CD14-positive monocyte (primary cell): ENCODE measurements around the gene PKP4. TPM values are rescaled to one million over a fixed set of nuclear protein-coding genes. Genes with fewer than 3 reads are reported as not detected.

Source experiments
- DNase-seq, 3 donors: peaks; one replicate each; pipeline ENCODE4 v3.0.0-alpha.2; 2011 to 2022
- H2AFZ ChIP-seq: 2 replicates; pipeline ENCODE4 v1.6.0; 2012; ENCODE audit warnings: mild to moderate bottlenecking, low read depth, low read length, inconsistent platforms; ENCODE audit not compliant: insufficient read depth, poor library complexity, severe bottlenecking
- H3K27ac ChIP-seq, 2 donors: 1 replicate in 1 of 2; 2 replicates in 1 of 2; pipeline ENCODE4 v1.5.1; 2012 to 2013; ENCODE audit warnings: low read length in 2 of 2, control low read depth in 1 of 2, inconsistent platforms in 1 of 2, low read depth in 1 of 2, mild to moderate bottlenecking in 1 of 2
- H3K27me3 ChIP-seq, 2 donors: one replicate each; pipeline versions ENCODE4 v1.6.0 to v1.6.1; 2011 to 2013; ENCODE audit warnings: low read length in 2 of 2; ENCODE audit not compliant: control insufficient read depth in 2 of 2, insufficient read depth in 2 of 2
- H3K36me3 ChIP-seq, 2 donors: replicated peaks in 1 of 2; 1 replicate in 1 of 2; 2 replicates in 1 of 2; pipeline versions ENCODE4 v1.5.1 to v1.6.1; 2012 to 2013; ENCODE audit warnings: low read length in 2 of 2, control low read depth in 1 of 2, inconsistent platforms in 1 of 2, mild to moderate bottlenecking in 1 of 2; ENCODE audit not compliant: insufficient read depth in 2 of 2, control insufficient read depth in 1 of 2
- H3K4me1 ChIP-seq, 2 donors: 1 replicate in 1 of 2; 2 replicates in 1 of 2; pipeline versions ENCODE4 v1.5.1 to v1.6.1; 2012 to 2013; ENCODE audit warnings: low read length in 2 of 2, control low read depth in 1 of 2, inconsistent platforms in 1 of 2, mild to moderate bottlenecking in 1 of 2, moderate library complexity in 1 of 2; ENCODE audit not compliant: insufficient read depth in 2 of 2, control insufficient read depth in 1 of 2
- H3K4me2 ChIP-seq: replicated peaks from 2 replicates; pipeline ENCODE3; 2012; ENCODE audit warnings: low read length, moderate library complexity, mild to moderate bottlenecking; ENCODE audit not compliant: poor library complexity, severe bottlenecking; ENCODE audit errors: extremely low read depth
- H3K4me3 ChIP-seq, 3 experiments: fragments of 200-600 bp in 1 of 3; sonication (generic) in 1 of 3; replicated peaks in 1 of 3; 1 replicate in 2 of 3; 2 replicates in 1 of 3; pipeline ENCODE4 v1.5.1; 2011 to 2013; ENCODE audit warnings: low read length in 3 of 3, mild to moderate bottlenecking in 3 of 3, control low read depth in 2 of 3, low read depth in 2 of 3, inconsistent platforms in 1 of 3, moderate library complexity in 1 of 3
- H3K79me2 ChIP-seq: 2 replicates; pipeline ENCODE4 v1.6.0; 2012; ENCODE audit warnings: mild to moderate bottlenecking, control low read depth, inconsistent platforms, low read length, moderate library complexity; ENCODE audit not compliant: insufficient read depth
- H3K9ac ChIP-seq: 2 replicates; pipeline ENCODE4 v1.6.0; 2017; ENCODE audit warnings: low read length, mild to moderate bottlenecking; ENCODE audit not compliant: insufficient read depth, poor library complexity, severe bottlenecking
- H3K9me3 ChIP-seq, 2 donors: replicated peaks in 1 of 2; 1 replicate in 1 of 2; 2 replicates in 1 of 2; pipeline versions ENCODE4 v1.5.1 to v1.6.1; 2012 to 2013; ENCODE audit warnings: low read length in 2 of 2, control low read depth in 1 of 2; ENCODE audit not compliant: control insufficient read depth in 1 of 2, insufficient read depth in 1 of 2
- H4K20me1 ChIP-seq: 2 replicates; pipeline ENCODE4 v1.6.0; 2012; ENCODE audit warnings: mild to moderate bottlenecking, low read length, control low read depth, moderate library complexity; ENCODE audit not compliant: insufficient read depth
- H3K27ac Mint-ChIP-seq, 7 donors: one replicate each; pipeline ENCODE4 v1.8.0; 2020; ENCODE audit warnings: mild to moderate bottlenecking in 7 of 7, mixed read lengths in 7 of 7, moderate library complexity in 6 of 7, inconsistent platforms in 2 of 7
- H3K27me3 Mint-ChIP-seq, 3 donors: one replicate each; pipeline ENCODE4 v1.8.0; 2021 to 2022; ENCODE audit warnings: low read depth in 3 of 3, mild to moderate bottlenecking in 3 of 3, mixed read lengths in 3 of 3, moderate library complexity in 3 of 3, inconsistent platforms in 1 of 3
- H3K36me3 Mint-ChIP-seq, 2 donors: one replicate each; pipeline ENCODE4 v1.8.0; 2020; ENCODE audit warnings: mixed read lengths in 2 of 2, inconsistent platforms in 1 of 2, mild to moderate bottlenecking in 1 of 2
- H3K4me1 Mint-ChIP-seq: one replicate; pipeline ENCODE4 v1.8.0; 2020; ENCODE audit warnings: mild to moderate bottlenecking, mixed read lengths
- H3K4me3 Mint-ChIP-seq, 2 donors: one replicate each; pipeline ENCODE4 v1.8.0; 2020; ENCODE audit warnings: mild to moderate bottlenecking in 2 of 2, mixed read lengths in 2 of 2, moderate library complexity in 1 of 2
- H3K9me3 Mint-ChIP-seq, 7 donors: one replicate each; pipeline ENCODE4 v1.8.0; 2020 to 2022; ENCODE audit warnings: mixed read lengths in 7 of 7, mild to moderate bottlenecking in 6 of 7, moderate library complexity in 6 of 7, inconsistent platforms in 2 of 7
- CTCF ChIP-seq: fragments of 200-600 bp; IDR thresholded peaks from one replicate; pipeline ENCODE4 v1.8.0; 2022; ENCODE audit warnings: antibody characterized with exemption, mild to moderate bottlenecking
- WGBS: methylation state at CpG from one replicate; pipeline ENCODE4 v1.1.5; 2013; ENCODE audit warnings: missing lambda C conversion rate; ENCODE audit not compliant: insufficient coverage; 5-methylcytosine and 5-hydroxymethylcytosine counted together
- intact Hi-C, 2 donors: fragments of 100-400 bp; cut with micrococcal nuclease; formaldehyde crosslinking; loops; one replicate each; pipeline versions ENCODE4 v1.15.0 to v1.15.1; 2023
- polyA plus RNA-seq, 3 donors: library from polyadenylated mRNA; depleted of rRNA in 1 of 3; unstranded in 2 of 3; stranded (reverse) in 1 of 3; fragments of 300-500 nt in 2 of 3; fragments of >200 nt in 1 of 3; fragmentation: Illumina TruSeq in 2 of 3; gene quantifications; 1 replicate in 2 of 3; 2 replicates in 1 of 3; pipeline ENCODE4 v1.2.3, GENCODE V29; 2012 to 2021

PKP4 gene
- polyA plus RNA-seq, 3 donors = 0.33 to 9.4 (median 0.73) TPM

- H3K9ac ChIP-seq = no peak overlapping the region
- Mint-ChIP-seq H3K27ac (no peak overlapping the region), H3K4me3 (no peak overlapping the region), H3K27me3 (peaks cover 0 to 2% (median 0%) of the 10 kb centered on the region in 3 donors), H3K9me3 (no peaks in the 10 kb centered on the region), H3K4me1 (no peaks in the 10 kb centered on the region), H3K36me3 (peaks cover 27 to 32% of the 10 kb centered on the region in 2 donors)
- TF ChIP-seq CTCF = no peak
- no CpG with 5 or more reads among the region's 5 CpGs for WGBS
- H3K4me3 ChIP-seq = no peak overlapping the region
- no peak for DNase-seq
- H3K27ac ChIP-seq = no peak overlapping the region
- peaks cover 17 to 39% of the 10 kb centered on the region in 2 donors for H3K36me3 ChIP-seq
- H2AFZ ChIP-seq = no peak overlapping the region
- intact Hi-C loops = no loop called here
- H3K27me3 ChIP-seq = no peaks in the 10 kb centered on the region
- no peak overlapping the region for H3K4me2 ChIP-seq
- H3K9me3 ChIP-seq = no peaks in the 10 kb centered on the region
- H3K79me2 ChIP-seq = no peaks in the 10 kb centered on the region
- no peaks in the 10 kb centered on the region for H4K20me1 ChIP-seq
- H3K4me1 ChIP-seq = no peaks in the 10 kb centered on the region
Observed at GRCh38 chr2:158629116-158629515, 172.4 kb downstream of the PKP4 start.

GRCh38 chr2:158633261-158633660, 176.5 kb downstream of the PKP4 start:
- no peaks in the 10 kb centered on the region for H3K4me1 Mint-ChIP-seq
- no peak overlapping the region for H3K4me2 ChIP-seq
- no peak for DNase-seq
- no peaks in the 10 kb centered on the region for H3K27me3 ChIP-seq
- no peak overlapping the region for H3K27ac Mint-ChIP-seq
- no peak overlapping the region for H3K4me3 ChIP-seq
- H3K27ac ChIP-seq = no peak overlapping the region
- intact Hi-C loops = no loop called here
- H4K20me1 ChIP-seq = no peaks in the 10 kb centered on the region
- H3K9me3 ChIP-seq = no peaks in the 10 kb centered on the region
- H3K36me3 Mint-ChIP-seq = peaks cover 35 to 40% of the 10 kb centered on the region in 2 donors
- H3K27me3 Mint-ChIP-seq = peaks cover 0 to 2% (median 0%) of the 10 kb centered on the region in 3 donors
- no peak for TF ChIP-seq CTCF
- H3K4me1 ChIP-seq = no peaks in the 10 kb centered on the region
- H3K79me2 ChIP-seq = no peaks in the 10 kb centered on the region
- no peak overlapping the region for H2AFZ ChIP-seq
- no peaks in the 10 kb centered on the region for H3K9me3 Mint-ChIP-seq
- H3K9ac ChIP-seq = no peak overlapping the region
- WGBS = no CpG with 5 or more reads among the region's 2 CpGs
- peaks cover 22 to 37% of the 10 kb centered on the region in 2 donors for H3K36me3 ChIP-seq
- H3K4me3 Mint-ChIP-seq = no peak overlapping the region
